CD4-positive, alpha-beta memory T cell (primary cell): ENCODE measurements around the gene NHERF2. TPM values are rescaled to one million over a fixed set of nuclear protein-coding genes. Genes with fewer than 3 reads are reported as not detected.

Experiments
- CTCF ChIA-PET: fragments of 350-600 bp; sonication (Branson Sonifier 250); formaldehyde crosslinking; loops from one replicate; lab custom pipeline; 2021; ENCODE audit warnings: inconsistent platforms; ENCODE audit not compliant: partially characterized antibody; lab: Charles Lee
- POLR2A ChIA-PET: fragments of 350-600 bp; sonication (Branson Sonifier 250); formaldehyde crosslinking; loops from one replicate; lab custom pipeline; 2021; ENCODE audit not compliant: partially characterized antibody; lab: Charles Lee
- DNase-seq, 5 donors: peaks; one replicate each; pipeline versions ENCODE4 v3.0.0 to v3.0.0-alpha.2; 2020 to 2022; ENCODE audit warnings: mixed read lengths in 1 of 5
- H3K27ac ChIP-seq: one replicate; pipeline ENCODE4 v1.7.0; 2013; ENCODE audit warnings: low read depth, low read length
- H3K27me3 ChIP-seq: 2 replicates; pipeline ENCODE4 v1.7.0; 2013; ENCODE audit warnings: mild to moderate bottlenecking, low read length, moderate library complexity; ENCODE audit not compliant: insufficient read depth
- H3K36me3 ChIP-seq: 2 replicates; pipeline ENCODE4 v1.7.0; 2013; ENCODE audit warnings: mild to moderate bottlenecking, low read length, moderate library complexity; ENCODE audit not compliant: insufficient read depth
- H3K4me1 ChIP-seq: 2 replicates; pipeline ENCODE4 v1.7.0; 2013; ENCODE audit warnings: mild to moderate bottlenecking, low read length, moderate library complexity; ENCODE audit not compliant: insufficient read depth
- H3K4me3 ChIP-seq, 2 donors: one replicate each; pipeline ENCODE4 v1.7.0; 2013; ENCODE audit warnings: low read length in 2 of 2, mild to moderate bottlenecking in 1 of 2
- H3K9me3 ChIP-seq, 2 donors: one replicate each; pipeline ENCODE4 v1.7.0; 2013; ENCODE audit warnings: low read length in 2 of 2, control low read depth in 1 of 2; ENCODE audit not compliant: control insufficient read depth in 1 of 2
- H3K27ac Mint-ChIP-seq, 7 donors: one replicate each; pipeline ENCODE4 v1.8.0; 2020 to 2021; ENCODE audit warnings: mixed read lengths in 7 of 7, mild to moderate bottlenecking in 6 of 7, inconsistent platforms in 3 of 7, moderate library complexity in 3 of 7
- H3K27me3 Mint-ChIP-seq, 2 donors: one replicate each; pipeline ENCODE4 v1.8.0; 2020 to 2021; ENCODE audit warnings: mixed read lengths in 2 of 2
- H3K36me3 Mint-ChIP-seq, 2 donors: one replicate each; pipeline ENCODE4 v1.8.0; 2020 to 2021; ENCODE audit warnings: mixed read lengths in 2 of 2, inconsistent platforms in 1 of 2, mild to moderate bottlenecking in 1 of 2
- H3K4me1 Mint-ChIP-seq, 4 donors: one replicate each; pipeline ENCODE4 v1.8.0; 2020 to 2021; ENCODE audit warnings: mixed read lengths in 4 of 4, mild to moderate bottlenecking in 1 of 4
- H3K4me3 Mint-ChIP-seq, 8 donors: one replicate each; pipeline ENCODE4 v1.8.0; 2020 to 2021; ENCODE audit warnings: mixed read lengths in 8 of 8, mild to moderate bottlenecking in 7 of 8, moderate library complexity in 6 of 8, inconsistent platforms in 3 of 8
- H3K9me3 Mint-ChIP-seq, 8 donors: one replicate each; pipeline ENCODE4 v1.8.0; 2020 to 2021; ENCODE audit warnings: mixed read lengths in 8 of 8, mild to moderate bottlenecking in 5 of 8, inconsistent platforms in 3 of 8, moderate library complexity in 1 of 8
- intact Hi-C: fragments of 100-400 bp; cut with micrococcal nuclease; formaldehyde crosslinking; loops from one replicate; pipeline ENCODE4 v1.15.1; 2023
- polyA plus RNA-seq, 2 donors: library from polyadenylated mRNA; unstranded; fragments of 300-500 nt; fragmentation: Illumina TruSeq; gene quantifications; one replicate each; pipeline ENCODE4 v1.2.3, GENCODE V29; 2021
- total RNA-seq, 2 experiments: library from RNA; stranded (reverse); gene quantifications; one replicate each; pipeline ENCODE4 v1.2.3, GENCODE V29; 2021

The NHERF2 gene
- total and polyA plus RNA-seq, 4 experiments from 2014 or later, result 0.16 to 2.1 (median 1.1) TPM

DNA sequence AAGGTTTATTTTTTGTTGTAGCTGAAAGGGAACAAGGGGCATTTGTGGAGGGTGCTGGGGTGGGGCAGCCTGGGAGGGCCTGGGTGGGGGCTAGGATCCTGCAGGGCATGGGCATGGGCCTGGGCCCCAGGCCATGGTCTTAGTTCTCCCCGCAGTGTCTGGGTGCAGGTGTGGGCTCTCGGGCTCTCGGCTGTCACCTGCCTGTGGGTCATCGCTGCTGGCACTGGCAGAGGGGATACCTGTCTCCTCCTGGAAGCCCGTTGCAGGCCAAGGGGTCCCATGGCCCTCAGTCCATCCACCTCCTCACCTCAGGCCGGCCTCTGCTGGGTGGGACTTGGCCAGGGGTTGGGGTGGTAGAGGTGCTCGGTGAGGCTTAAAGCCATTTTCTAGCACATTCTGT, 51.4 kb downstream of the NHERF2 start:
- POLR2A ChIA-PET, result no interaction called here

DNA sequence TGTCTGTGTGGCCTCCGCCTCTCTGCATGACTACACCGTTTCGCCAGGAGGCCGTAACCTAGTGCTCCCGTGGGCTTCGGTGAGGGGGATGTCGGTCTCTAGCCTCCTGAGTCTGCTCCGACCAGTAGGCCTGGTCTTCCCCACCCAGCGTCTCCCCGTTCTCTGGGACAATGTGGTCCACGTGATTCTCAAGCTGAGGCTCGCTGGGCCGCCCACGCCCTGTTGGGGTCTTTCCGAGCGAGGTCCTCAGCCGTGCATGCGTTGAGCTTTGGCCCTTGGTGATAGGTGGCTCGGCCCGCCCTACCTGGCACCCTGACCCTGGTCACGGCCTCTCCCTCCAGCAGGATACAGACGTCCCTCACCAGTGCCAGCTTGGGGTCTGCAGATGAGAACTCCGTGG, 52.0 kb downstream of the NHERF2 start:
- Histone ChIP-seq H3K9me3 (no peaks in the 10 kb centered on the region), H3K4me1 (no peaks in the 10 kb centered on the region), H3K36me3 (peaks cover 20% of the 10 kb centered on the region), H3K27me3 (no peaks in the 10 kb centered on the region), H3K4me3 (no peak overlapping the region), H3K27ac (no peak overlapping the region)
- DNase-seq, result peak in 1 of 5 donors; percentile 19
- peaks cover 0 to 2% (median 0%) of the 10 kb centered on the region in 8 donors for H3K9me3 Mint-ChIP-seq
- intact Hi-C loops, result no loop called here
- ChIA-PET CTCF (no interaction called here), POLR2A (no interaction called here)
- H3K4me3 Mint-ChIP-seq, result no peak overlapping the region
- no peaks in the 10 kb centered on the region for H3K27me3 Mint-ChIP-seq
- peaks cover 4 to 21% of the 10 kb centered on the region in 2 donors for H3K36me3 Mint-ChIP-seq
- no peaks in the 10 kb centered on the region for H3K4me1 Mint-ChIP-seq
- H3K27ac Mint-ChIP-seq, result peak overlapping the region in 1 of 7 donors; percentile 61

More for the DNA sequence above, 51.4 kb downstream of the NHERF2 start:
- Histone ChIP-seq H3K4me1 (no peaks in the 10 kb centered on the region), H3K27ac (no peak overlapping the region), H3K9me3 (no peaks in the 10 kb centered on the region), H3K4me3 (no peak overlapping the region), H3K27me3 (no peaks in the 10 kb centered on the region), H3K36me3 (peaks cover 20% of the 10 kb centered on the region)
- intact Hi-C loops, result no loop called here
- peaks cover 4 to 25% of the 10 kb centered on the region in 2 donors for H3K36me3 Mint-ChIP-seq
- CTCF ChIA-PET, result no interaction called here
- peaks cover 0 to 2% (median 0%) of the 10 kb centered on the region in 8 donors for H3K9me3 Mint-ChIP-seq
- no peak overlapping the region for H3K27ac Mint-ChIP-seq
- no peaks in the 10 kb centered on the region for H3K27me3 Mint-ChIP-seq
- peak in 1 of 5 donors; percentile 15 for DNase-seq
- H3K4me1 Mint-ChIP-seq, result no peaks in the 10 kb centered on the region
- no peak overlapping the region for H3K4me3 Mint-ChIP-seq

DNA sequence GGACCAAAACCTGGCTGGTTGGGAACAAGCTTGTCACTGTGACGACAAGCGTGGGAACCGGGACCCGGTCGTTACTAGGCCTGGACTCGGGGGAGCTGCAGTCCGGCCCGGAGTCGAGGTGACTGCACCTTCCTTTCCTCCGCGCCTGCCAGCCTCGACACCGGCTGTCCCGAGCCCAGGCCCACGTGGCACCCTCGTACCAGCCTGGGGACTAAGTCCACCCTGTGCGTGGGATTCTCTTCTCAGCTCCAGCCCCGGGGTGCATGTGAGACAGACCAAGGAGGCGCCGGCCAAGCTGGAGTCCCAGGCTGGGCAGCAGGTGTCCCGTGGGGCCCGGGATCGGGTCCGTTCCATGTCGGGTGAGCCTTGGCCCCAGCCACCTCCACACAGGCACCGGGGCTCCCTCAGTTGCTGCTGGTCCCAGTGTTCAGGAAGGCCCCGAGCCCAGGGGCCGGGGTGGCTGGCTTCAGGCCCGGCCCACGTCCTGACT, 52.7 kb downstream of the NHERF2 start:
- intact Hi-C loops, result no loop called here
- Histone ChIP-seq H3K9me3 (no peaks in the 10 kb centered on the region), H3K4me1 (no peaks in the 10 kb centered on the region), H3K36me3 (peaks cover 19% of the 10 kb centered on the region), H3K27me3 (no peaks in the 10 kb centered on the region), H3K27ac (no peak overlapping the region), H3K4me3 (no peak overlapping the region)
- Mint-ChIP-seq H3K36me3 (peaks cover 4 to 20% of the 10 kb centered on the region in 2 donors), H3K4me1 (no peaks in the 10 kb centered on the region), H3K27ac (peak overlapping the region in 1 of 7 donors; percentile 13), H3K4me3 (no peak overlapping the region), H3K9me3 (peaks cover 0 to 2% (median 0%) of the 10 kb centered on the region in 8 donors), H3K27me3 (no peaks in the 10 kb centered on the region)
- DNase-seq, result peak in 1 of 5 donors; percentile 15
- POLR2A ChIA-PET, result no interaction called here
- CTCF ChIA-PET, result no interaction called here

DNA sequence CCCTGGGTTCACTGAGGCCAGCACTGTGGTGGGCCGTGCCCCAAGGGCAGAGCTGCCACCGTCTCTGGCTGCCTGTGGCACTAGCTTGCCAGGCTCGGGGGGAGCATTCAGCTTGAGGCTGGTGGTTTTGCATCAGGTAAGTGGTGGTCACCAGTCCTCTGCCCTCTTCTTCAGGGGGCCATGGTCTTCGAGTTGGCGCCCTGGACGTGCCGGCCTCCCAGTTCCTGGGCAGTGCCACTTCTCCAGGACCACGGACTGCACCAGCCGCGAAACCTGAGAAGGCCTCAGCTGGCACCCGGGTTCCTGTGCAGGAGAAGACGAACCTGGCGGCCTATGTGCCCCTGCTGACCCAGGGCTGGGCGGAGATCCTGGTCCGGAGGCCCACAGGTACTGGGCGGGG, 53.3 kb downstream of the NHERF2 start:
- DNase-seq, result peak in 1 of 5 donors; percentile 16
- peaks cover 16% of the 10 kb centered on the region for H3K36me3 ChIP-seq
- H3K4me1 ChIP-seq, result no peaks in the 10 kb centered on the region
- Mint-ChIP-seq H3K4me3 (no peak overlapping the region), H3K9me3 (peaks cover 0 to under 1% (median 0%) of the 10 kb centered on the region in 8 donors), H3K36me3 (peaks cover 4 to 14% of the 10 kb centered on the region in 2 donors), H3K27ac (no peak overlapping the region), H3K4me1 (no peaks in the 10 kb centered on the region), H3K27me3 (no peaks in the 10 kb centered on the region)
- no peak overlapping the region for H3K27ac ChIP-seq
- intact Hi-C loops, result no loop called here
- CTCF ChIA-PET, result no interaction called here
- no peak overlapping the region for H3K4me3 ChIP-seq
- no peaks in the 10 kb centered on the region for H3K27me3 ChIP-seq
- H3K9me3 ChIP-seq, result no peaks in the 10 kb centered on the region
- POLR2A ChIA-PET, result interaction anchor here (1.3 kb wide), 1 partner anchor 75 kb away, joined by 3 read pairs; the partner anchor contains the start of gene TRAF7

DNA sequence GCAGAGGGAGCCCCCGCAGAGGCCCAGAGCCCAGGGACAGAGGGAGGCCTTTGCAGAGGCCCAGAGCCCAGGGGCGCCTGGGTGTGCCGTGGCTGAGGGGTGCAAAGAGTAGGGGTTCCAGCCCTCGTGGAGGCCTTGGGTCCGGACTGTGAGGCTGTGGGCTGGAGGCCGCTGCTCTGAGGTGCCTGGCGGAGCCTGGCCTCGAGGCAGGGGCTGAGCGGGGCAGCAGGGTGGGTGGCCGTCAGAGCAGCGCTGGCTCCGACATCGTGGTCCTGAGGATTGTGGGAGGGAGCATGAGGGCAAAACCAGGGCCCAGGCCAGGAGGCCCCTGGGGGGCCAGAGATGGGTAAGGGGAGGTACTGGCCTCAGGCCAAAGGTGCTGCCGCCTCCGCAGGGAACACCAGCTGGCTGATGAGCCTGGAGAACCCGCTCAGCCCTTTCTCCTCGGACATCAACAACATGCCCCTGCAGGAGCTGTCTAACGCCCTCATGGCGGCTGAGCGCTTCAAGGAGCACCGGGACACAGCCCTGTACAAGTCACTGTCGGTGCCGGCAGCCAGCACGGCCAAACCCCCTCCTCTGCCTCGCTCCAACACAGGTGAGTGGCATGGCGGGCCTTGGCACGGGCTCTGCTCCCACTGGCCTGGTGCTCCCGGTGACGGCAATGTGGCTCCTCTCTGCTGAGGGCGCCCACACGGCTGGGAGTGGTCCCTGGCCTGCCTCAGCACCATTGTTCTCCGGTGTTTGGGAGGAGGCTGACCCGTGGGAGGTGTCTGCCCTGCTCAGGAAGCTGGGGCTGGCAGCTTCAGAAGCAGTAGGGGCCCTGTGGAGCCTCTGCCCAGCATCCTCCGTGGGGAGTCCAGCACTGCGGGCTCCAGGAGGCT, 54.7 kb downstream of the NHERF2 start:
- Mint-ChIP-seq H3K27me3 (no peaks in the 10 kb centered on the region), H3K4me1 (no peaks in the 10 kb centered on the region), H3K36me3 (peaks cover 4 to 13% of the 10 kb centered on the region in 2 donors), H3K27ac (no peak overlapping the region), H3K4me3 (no peak overlapping the region), H3K9me3 (no peaks in the 10 kb centered on the region)
- Histone ChIP-seq H3K27ac (no peak overlapping the region), H3K9me3 (no peaks in the 10 kb centered on the region), H3K36me3 (peaks cover 18% of the 10 kb centered on the region), H3K27me3 (no peaks in the 10 kb centered on the region), H3K4me1 (no peaks in the 10 kb centered on the region), H3K4me3 (no peak overlapping the region)
- ChIA-PET CTCF (no interaction called here), POLR2A (interaction anchor here (1.3 kb wide), 1 partner anchor 74 kb away, joined by 3 read pairs; the partner anchor contains the start of gene TRAF7)
- intact Hi-C loops, result no loop called here
- no peak for DNase-seq

DNA sequence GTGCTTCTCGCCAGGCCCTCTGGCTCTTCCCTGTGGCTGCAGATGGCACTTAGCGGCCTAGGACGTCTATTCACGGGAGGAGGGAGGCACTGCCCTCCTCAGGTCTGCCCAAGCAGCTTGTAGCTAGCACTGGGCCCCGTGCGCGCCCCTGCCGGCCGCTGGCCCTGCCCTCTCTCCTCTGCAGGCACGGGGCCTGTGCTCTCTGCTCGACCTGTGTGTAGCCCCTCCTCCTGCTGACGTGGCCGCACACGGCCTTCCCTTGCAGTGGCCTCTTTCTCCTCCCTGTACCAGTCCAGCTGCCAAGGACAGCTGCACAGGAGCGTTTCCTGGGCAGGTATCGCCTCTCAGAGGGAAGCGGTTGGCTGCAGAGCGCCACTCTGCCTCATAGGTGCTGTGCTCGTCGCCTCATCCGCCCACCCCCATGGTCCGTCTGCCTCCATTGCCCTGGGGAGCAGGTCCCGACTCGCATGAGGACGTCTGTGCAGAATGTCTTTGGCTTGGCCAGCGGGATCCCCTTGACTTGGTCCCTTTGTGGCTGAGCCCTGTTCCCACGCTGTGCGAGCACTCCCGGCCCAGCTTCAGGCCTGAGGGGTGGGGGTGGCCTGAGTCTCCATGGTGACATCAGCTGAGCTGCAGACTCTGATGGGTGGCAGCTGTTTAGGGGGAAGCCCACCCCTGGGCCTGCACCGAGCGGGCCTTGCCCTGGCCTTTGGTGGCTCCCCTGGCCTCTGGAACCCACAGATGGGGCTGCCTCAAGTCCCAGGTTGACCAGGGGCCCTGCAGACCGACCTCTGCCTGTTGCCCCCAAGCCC, 55.7 kb downstream of the NHERF2 start:
- Mint-ChIP-seq H3K9me3 (no peaks in the 10 kb centered on the region), H3K36me3 (peaks cover 4 to 14% of the 10 kb centered on the region in 2 donors), H3K4me3 (peak overlapping the region in 1 of 8 donors; percentile 39), H3K27ac (no peak overlapping the region), H3K4me1 (no peaks in the 10 kb centered on the region), H3K27me3 (no peaks in the 10 kb centered on the region)
- Histone ChIP-seq H3K9me3 (no peaks in the 10 kb centered on the region), H3K27ac (no peak overlapping the region), H3K4me3 (no peak overlapping the region), H3K27me3 (no peaks in the 10 kb centered on the region), H3K4me1 (no peaks in the 10 kb centered on the region), H3K36me3 (peaks cover 12% of the 10 kb centered on the region)
- CTCF ChIA-PET, result no interaction called here
- POLR2A ChIA-PET, result no interaction called here
- no peak for DNase-seq
- intact Hi-C loops, result no loop called here

DNA sequence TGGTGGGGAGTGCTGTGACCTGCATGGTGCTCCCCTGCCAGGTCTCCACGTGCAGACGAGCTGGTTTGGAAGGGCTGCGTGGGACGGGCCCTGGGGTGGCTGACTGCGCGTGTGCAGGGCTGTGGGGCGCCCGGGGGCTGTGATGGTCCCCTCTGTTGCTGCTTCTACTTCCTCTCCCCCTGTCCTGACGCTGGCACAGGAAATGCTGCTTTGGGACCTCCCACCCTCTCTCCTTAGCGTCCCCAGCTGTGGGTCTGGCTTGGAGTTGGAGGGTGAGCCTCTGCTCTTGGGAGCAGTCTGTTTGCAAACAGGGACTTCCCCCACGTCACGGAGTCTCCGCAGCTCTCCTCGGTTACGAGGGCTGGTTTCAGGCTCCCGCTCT, 56.3 kb downstream of the NHERF2 start:
- DNase-seq, result no peak
- Histone ChIP-seq H3K27me3 (no peaks in the 10 kb centered on the region), H3K4me1 (no peaks in the 10 kb centered on the region), H3K36me3 (peaks cover 12% of the 10 kb centered on the region), H3K9me3 (no peaks in the 10 kb centered on the region), H3K4me3 (no peak overlapping the region), H3K27ac (no peak overlapping the region)
- Mint-ChIP-seq H3K36me3 (peaks cover 4 to 17% of the 10 kb centered on the region in 2 donors), H3K4me3 (no peak overlapping the region), H3K27me3 (no peaks in the 10 kb centered on the region), H3K4me1 (no peaks in the 10 kb centered on the region), H3K27ac (peak overlapping the region in 1 of 7 donors; percentile 66), H3K9me3 (no peaks in the 10 kb centered on the region)
- POLR2A ChIA-PET, result no interaction called here
- intact Hi-C loops, result no loop called here
- CTCF ChIA-PET, result no interaction called here
